ENCODE data around the gene ANO1. TPM values are rescaled to one million over a fixed set of nuclear protein-coding genes. Genes with fewer than 3 reads are reported as not detected.
A peak's percentile ranks its signal among the peaks of the same experiment; 100 is the strongest.

The ANO1 gene
- polyA plus RNA-seq, 1 donor (not counting 4 experiments of a cell fraction or from before 2014, with no cell fraction given), result 45.2 TPM

DNA sequence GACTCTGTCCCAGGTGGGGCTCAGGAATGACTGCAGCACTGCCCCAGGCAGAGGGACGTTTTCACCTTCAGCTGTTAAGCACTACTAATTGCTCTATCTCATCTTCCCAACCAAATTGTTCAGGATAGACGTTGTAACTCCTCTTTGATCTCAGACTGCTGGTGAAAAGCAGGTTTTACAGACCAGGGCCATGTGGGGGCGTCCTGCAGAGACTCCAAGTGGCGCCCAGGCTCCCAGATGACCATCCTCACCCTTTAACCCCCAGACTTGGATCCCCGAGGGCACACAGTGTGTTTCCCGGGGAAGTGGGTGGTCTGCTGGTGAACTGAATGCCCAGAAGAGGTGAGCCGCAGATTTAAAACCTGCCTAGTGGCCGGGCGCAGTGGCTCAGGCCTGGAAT, 148.8 kb downstream of the ANO1 start:
- Histone ChIP-seq H4K20me1 (ENCODE audit: control insufficient read depth, extremely low read depth, insufficient read depth, low read length) (no peaks in the 10 kb centered on the region), H3K4me1 (ENCODE audit: control insufficient read depth, extremely low read depth, insufficient read depth, low read length) (no peaks in the 10 kb centered on the region), H3K9ac (ENCODE audit: control insufficient read depth, extremely low read depth, insufficient read depth, low read length) (no peak overlapping the region), H3K36me3 (ENCODE audit: control insufficient read depth in 2 of 2, extremely low read depth in 1 of 2, insufficient read depth in 2 of 2, low read length in 2 of 2) (no peaks in the 10 kb centered on the region), H3K27ac (ENCODE audit: control insufficient read depth, insufficient read depth, low read length) (no peak overlapping the region), H3K4me3 (ENCODE audit: control insufficient read depth in 2 of 3, extremely low read depth in 1 of 3, insufficient read depth in 2 of 3, low read depth in 1 of 3, low read length in 3 of 3) (no peak overlapping the region), H3K4me2 (ENCODE audit: control insufficient read depth, extremely low read depth, insufficient read depth, low read depth, low read length) (no peak overlapping the region), H3K9me3 (ENCODE audit: control insufficient read depth, low read depth, low read length) (no peaks in the 10 kb centered on the region), H3K79me2 (ENCODE audit: control insufficient read depth, insufficient read depth, low read length) (no peaks in the 10 kb centered on the region), H3K27me3 (ENCODE audit: control insufficient read depth, extremely low read depth, insufficient read depth, low read length) (peaks cover 12% of the 10 kb centered on the region), H3K9me1 (ENCODE audit: control insufficient read depth, extremely low read depth, insufficient read depth, low read length) (no peaks in the 10 kb centered on the region), H2AFZ (ENCODE audit: control insufficient read depth, low read length) (no peak overlapping the region)
- TF ChIP-seq EZH2 (IDR thresholded peaks at IDR 0.05; ENCODE audit: low read length), result no peak
- TF ChIP-seq, protein P1, sequence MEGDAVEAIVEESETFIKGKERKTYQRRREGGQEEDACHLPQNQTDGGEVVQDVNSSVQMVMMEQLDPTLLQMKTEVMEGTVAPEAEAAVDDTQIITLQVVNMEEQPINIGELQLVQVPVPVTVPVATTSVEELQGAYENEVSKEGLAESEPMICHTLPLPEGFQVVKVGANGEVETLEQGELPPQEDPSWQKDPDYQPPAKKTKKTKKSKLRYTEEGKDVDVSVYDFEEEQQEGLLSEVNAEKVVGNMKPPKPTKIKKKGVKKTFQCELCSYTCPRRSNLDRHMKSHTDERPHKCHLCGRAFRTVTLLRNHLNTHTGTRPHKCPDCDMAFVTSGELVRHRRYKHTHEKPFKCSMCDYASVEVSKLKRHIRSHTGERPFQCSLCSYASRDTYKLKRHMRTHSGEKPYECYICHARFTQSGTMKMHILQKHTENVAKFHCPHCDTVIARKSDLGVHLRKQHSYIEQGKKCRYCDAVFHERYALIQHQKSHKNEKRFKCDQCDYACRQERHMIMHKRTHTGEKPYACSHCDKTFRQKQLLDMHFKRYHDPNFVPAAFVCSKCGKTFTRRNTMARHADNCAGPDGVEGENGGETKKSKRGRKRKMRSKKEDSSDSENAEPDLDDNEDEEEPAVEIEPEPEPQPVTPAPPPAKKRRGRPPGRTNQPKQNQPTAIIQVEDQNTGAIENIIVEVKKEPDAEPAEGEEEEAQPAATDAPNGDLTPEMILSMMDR (optimal IDR thresholded peaks at IDR 0.05 in 1 of 3, IDR thresholded peaks at IDR 0.05 in 1 of 3, conservative IDR thresholded peaks at IDR 0.05 in 1 of 3; ENCODE audit: extremely low read depth in 1 of 3, insufficient read depth in 2 of 3, low read length in 3 of 3), result peak in 2 of 3 experiments; percentile 46 to 62
- no peak for DNase-seq (ENCODE audit: low read depth, low spot score)
- no peak for FAIRE-seq
- dilution Hi-C loops (cut with MboI; ENCODE audit: extremely low pct_ligation_motif_present, low sequenced_read_pairs), result no loop called here

DNA sequence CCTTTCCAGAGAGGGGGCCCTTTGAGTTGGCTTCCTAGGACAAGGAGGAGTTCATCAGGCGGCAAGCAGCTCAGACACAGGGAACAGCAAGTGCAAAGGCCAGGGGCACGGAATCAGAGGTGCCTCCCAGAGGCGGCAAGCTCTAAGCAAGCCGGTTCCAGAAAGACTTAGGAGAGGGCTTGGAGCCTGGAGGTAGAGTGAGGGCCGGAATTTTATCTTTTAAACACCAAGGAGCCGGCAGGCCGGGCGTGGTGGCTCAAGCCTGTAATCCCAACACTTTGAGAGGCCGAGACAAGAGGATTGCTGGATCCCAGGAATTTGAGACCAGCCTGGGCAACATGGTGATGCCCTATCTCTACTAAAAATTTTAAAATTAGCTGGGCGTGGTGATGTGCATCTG, 151.6 kb downstream of the ANO1 start:
- dilution Hi-C loops (cut with MboI; ENCODE audit: extremely low pct_ligation_motif_present, low sequenced_read_pairs), result loop anchor here (5.0 kb wide), 1 partner anchor 73 kb away; no protein-coding TSS in a partner anchor

More for the DNA sequence above, 151.6 kb downstream of the ANO1 start:
- no peak overlapping the region for H2AFZ ChIP-seq (ENCODE audit: control insufficient read depth, low read length)
- no peaks in the 10 kb centered on the region for H3K9me3 ChIP-seq (ENCODE audit: control insufficient read depth, low read depth, low read length)
- H3K36me3 ChIP-seq (ENCODE audit: control insufficient read depth in 2 of 2, extremely low read depth in 1 of 2, insufficient read depth in 2 of 2, low read length in 2 of 2), result no peaks in the 10 kb centered on the region
- FAIRE-seq (no peak), DNase-seq (ENCODE audit: low read depth, low spot score) (no peak)
- no peak overlapping the region for H3K4me2 ChIP-seq (ENCODE audit: control insufficient read depth, extremely low read depth, insufficient read depth, low read depth, low read length)
- no peak overlapping the region for H3K9ac ChIP-seq (ENCODE audit: control insufficient read depth, extremely low read depth, insufficient read depth, low read length)
- no peak overlapping the region for H3K27ac ChIP-seq (ENCODE audit: control insufficient read depth, insufficient read depth, low read length)
- H3K79me2 ChIP-seq (ENCODE audit: control insufficient read depth, insufficient read depth, low read length), result no peaks in the 10 kb centered on the region
- H3K4me3 ChIP-seq (ENCODE audit: control insufficient read depth in 2 of 3, extremely low read depth in 1 of 3, insufficient read depth in 2 of 3, low read depth in 1 of 3, low read length in 3 of 3), result no peak overlapping the region
- TF ChIP-seq, protein P1 (optimal IDR thresholded peaks at IDR 0.05 in 1 of 3, IDR thresholded peaks at IDR 0.05 in 1 of 3, conservative IDR thresholded peaks at IDR 0.05 in 1 of 3; ENCODE audit: extremely low read depth in 1 of 3, insufficient read depth in 2 of 3, low read length in 3 of 3), result no peak
- TF ChIP-seq EZH2 (IDR thresholded peaks at IDR 0.05; ENCODE audit: low read length), result no peak
- H3K4me1 ChIP-seq (ENCODE audit: control insufficient read depth, extremely low read depth, insufficient read depth, low read length), result peaks cover 3% of the 10 kb centered on the region
- peaks cover 8% of the 10 kb centered on the region for H3K27me3 ChIP-seq (ENCODE audit: control insufficient read depth, extremely low read depth, insufficient read depth, low read length)
- no peaks in the 10 kb centered on the region for H3K9me1 ChIP-seq (ENCODE audit: control insufficient read depth, extremely low read depth, insufficient read depth, low read length)
- no peaks in the 10 kb centered on the region for H4K20me1 ChIP-seq (ENCODE audit: control insufficient read depth, extremely low read depth, insufficient read depth, low read length)

Measured in keratinocyte (primary cell).